SK-MEL-5 (cell line): Measurements from ENCODE around the gene FIZ1. TPM values are rescaled to one million over a fixed set of nuclear protein-coding genes. Genes with fewer than 3 reads are reported as not detected.

Source experiments
- DNase-seq: peaks from one replicate; pipeline ENCODE4 v3.0.0-alpha.2; 2016; ENCODE audit warnings: low read depth, low spot score
- in situ Hi-C: cut with HindIII; loops from 2 replicates; pipeline ENCODE4 v1.10.0; 2016; ENCODE audit warnings: low sequenced_read_pairs, high pct_unique_total_duplicates, low pct_unique_long_range_greater_than_20kb
- total RNA-seq: library from RNA; depleted of rRNA; stranded (reverse); fragments of >200 nt; shearing (Covaris generic); gene quantifications from 2 replicates; pipeline ENCODE4 v1.2.3, GENCODE V29; 2014

FIZ1 gene
- total RNA-seq, 1 experiment from 2014 or later: 1.9 TPM

DNA sequence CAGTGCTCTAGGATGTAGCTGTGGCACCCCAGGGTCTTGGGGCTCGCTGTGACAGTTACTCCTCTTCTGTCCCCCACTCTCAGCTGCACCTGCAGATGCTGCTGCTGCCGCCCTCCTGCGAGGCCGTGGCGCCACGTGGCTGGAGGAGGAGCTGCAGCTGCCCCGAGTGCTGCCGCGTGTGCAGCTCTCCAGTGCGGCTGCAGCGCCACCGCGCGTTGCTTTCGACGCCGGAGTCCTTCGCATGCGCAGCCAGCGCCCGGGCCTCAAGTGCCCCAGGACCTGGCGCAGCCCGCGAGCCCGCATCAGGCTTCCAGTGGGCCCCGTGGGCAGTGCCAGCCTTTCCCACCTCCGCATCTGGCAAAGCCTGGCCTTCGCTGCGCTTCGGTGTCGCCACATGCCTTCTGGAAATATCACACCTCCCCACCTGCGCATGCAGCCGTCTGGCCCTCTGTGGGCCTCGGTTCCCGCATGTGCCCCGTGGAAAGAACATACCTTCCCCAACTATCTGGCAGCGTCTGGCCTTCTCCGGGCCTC is 40.8 kb upstream of the FIZ1 start:
- in situ Hi-C loops: no loop called here
- DNase-seq: peak; percentile 72

DNA sequence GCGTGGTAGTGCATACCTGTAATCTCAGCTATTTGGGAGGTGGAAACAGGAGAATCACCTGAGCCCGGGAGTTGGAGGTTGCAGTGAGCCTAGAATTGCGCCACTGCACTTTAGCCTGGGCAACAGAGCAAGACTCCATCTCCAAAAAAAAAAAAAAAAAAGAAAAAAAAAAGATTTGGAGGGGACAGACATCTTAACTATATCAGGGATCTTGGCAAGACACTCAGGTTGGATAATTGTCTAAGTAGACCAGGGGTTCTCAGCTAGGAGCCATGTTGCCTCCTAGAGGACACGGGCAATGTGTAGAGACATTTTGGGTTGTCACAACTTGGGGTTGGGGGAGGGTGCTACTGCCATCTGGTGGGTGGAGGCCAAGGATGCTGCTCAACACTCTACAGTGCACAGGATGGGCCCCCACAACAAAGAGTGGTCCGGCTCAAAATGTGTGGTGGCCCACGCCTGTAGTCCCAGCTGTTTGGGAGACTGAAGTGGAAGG is 39.6 kb upstream of the FIZ1 start:
- in situ Hi-C loops: no loop called here
- peak; percentile 72 for DNase-seq

DNA sequence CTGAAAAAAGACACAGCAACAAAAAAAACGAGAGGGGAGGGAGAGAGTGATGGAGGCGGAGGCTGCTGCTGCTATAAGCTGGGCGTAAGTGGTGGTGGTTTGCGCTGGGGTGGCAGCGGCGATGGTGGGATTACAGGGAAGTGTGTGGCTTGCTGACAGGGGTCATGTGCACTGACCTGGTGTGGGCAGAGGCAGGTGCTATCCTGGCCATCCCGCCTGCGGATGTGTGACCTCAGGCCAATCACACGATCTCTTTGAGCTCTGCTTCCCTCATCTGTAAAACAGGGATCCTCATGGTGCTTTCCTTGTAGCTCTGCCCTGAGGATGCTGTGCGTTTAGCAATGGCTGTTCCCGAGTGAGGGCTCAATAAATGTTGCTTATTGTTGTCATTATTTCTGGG is 38.2 kb upstream of the FIZ1 start:
- in situ Hi-C loops: no loop called here

DNA sequence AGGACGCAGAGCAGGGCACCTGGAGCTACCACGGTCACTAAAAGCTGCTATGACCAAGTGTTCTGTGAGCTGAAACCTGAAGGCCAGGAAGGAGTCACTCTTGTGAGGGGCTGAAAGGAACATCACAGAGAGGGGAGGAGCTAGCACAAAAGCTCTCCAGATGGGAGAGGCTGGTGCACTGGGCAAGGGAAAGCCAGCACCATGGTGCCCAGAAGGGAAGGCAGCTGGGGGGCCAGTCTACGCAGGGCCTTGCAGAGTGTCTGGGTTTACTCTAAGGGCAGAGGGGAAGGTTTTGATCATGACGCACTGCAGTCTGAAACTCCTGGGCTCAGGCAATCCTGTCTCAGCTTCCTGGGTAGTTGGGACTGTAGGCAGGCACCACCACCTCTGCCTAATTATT is 37.4 kb upstream of the FIZ1 start:
- in situ Hi-C loops: no loop called here
- no peak for DNase-seq

More for the DNA sequence above, 38.2 kb upstream of the FIZ1 start:
- DNase-seq: no peak

DNA sequence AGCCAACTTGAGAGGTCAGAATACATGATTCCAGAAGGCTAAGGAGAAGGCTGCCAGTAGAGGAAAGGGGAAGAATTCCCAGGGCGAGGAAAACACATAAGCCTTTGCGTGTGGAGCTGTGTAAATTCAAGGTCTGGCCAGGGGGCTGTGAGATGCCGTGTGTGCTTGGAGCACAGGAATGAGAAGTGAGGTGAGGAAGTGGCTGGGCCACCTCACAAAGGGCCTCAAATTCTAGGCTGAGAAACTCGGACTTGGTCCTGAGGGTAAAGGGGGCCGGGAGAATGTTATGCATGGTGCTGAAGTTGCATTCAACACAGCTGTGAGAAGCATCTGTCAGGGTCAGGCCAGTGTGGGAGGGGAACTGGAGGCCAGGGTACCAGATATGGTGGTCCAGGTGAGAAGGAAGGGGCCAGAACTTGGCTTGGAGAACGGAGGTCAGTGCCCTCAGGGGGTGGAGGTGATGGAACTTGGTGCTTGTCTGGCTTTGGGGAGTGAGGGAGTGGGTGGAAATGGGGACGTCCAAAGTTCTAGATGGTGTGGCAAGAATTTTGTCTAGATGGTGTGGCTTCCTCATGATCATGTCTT is 36.6 kb upstream of the FIZ1 start:
- in situ Hi-C loops: no loop called here
- DNase-seq: no peak

DNA sequence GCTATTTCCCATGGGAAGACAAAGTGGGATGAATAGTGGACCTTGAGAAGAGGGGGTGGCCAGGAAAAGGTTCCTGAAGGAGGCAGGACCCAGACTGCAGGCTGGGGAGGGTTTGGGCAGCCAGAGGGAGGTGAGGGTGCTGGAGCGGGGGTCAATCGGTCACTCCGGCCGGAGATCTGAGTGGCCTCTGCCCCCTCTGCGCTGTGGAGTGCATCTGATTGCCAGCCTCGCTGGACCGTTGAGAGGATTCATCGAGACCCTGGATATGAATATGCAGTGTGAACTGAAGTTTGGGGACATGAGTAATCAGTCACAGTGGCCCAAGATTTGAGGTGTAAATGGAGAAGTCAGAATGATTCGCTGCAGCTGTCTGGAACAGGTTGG is 36.0 kb upstream of the FIZ1 start:
- in situ Hi-C loops: no loop called here
- DNase-seq: no peak

DNA sequence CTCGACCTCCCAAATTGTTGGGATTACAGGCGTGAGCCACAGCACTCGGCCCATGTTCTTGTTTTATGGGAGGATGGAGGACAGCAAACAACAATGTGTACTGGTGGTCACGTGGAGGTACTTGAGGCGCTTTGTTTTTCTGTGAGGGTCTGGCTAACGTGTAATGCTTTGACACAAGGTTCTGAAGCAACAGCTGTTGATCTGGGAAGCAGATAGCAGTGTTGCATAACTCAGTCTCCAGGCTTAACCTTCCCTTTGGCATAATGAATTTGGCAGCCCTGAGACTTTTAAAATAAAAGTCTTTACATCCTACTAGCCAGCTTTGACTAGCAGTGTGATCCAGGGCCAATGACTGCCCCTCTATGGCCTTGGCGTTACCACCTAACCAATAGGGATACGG is 34.5 kb upstream of the FIZ1 start:
- in situ Hi-C loops: no loop called here

DNA sequence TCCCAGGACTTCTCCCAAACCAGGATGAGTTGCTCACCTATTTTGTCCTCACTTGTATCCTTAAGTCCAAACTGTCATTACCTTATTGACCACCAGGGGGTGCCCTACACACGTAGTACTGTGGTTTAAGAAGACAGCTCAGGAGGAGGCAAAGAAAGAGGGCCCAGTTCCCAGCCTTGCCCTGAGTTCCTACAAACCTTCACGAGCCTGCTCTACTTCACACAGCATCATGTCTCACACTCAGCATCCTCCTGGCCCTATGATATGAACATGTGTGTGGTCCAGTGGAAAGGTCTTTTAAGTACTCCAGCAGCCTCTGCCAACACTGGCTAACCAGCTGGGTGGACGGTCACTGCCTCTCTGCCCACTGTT is 33.1 kb upstream of the FIZ1 start:
- DNase-seq: peak; percentile 92
- in situ Hi-C loops: no loop called here

More for the DNA sequence above, 34.5 kb upstream of the FIZ1 start:
- DNase-seq: no peak

DNA sequence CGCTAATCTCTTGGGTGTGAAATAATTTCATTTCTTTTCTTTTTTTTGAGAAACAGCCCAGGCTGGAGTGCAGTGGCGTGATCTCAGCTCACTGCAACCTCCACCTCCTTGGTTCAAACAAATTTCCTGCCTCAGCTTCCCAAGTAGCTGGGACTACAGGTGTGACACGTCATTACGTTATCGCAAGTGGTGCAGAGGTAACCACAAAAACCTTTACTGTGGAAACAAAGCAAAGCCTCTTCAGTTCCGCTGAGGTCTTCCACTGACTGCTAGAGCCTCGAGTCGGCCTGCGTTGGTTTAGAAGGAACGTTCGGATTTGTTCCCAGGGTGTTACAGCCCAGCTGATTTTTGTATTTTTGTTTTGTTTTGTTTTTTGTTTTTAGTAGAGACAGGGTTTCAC is 27.0 kb upstream of the FIZ1 start:
- DNase-seq: no peak
- in situ Hi-C loops: no loop called here

DNA sequence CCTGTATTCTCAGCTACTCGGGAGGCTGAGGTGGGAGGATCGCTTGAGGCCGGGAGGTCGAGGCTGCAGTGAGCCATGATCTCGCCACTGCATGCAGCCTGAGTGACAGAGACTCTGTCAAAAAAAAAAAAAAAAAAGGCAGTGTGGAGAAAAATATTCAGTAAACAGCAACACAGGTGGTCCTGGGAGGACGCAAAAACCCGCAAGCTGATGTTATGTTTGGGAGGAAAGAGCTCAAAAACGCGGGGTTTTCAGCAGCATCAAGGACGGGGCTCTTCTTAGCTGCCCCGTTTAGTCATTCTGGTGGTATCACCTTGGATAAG is 25.6 kb upstream of the FIZ1 start:
- no peak for DNase-seq
- in situ Hi-C loops: no loop called here

DNA sequence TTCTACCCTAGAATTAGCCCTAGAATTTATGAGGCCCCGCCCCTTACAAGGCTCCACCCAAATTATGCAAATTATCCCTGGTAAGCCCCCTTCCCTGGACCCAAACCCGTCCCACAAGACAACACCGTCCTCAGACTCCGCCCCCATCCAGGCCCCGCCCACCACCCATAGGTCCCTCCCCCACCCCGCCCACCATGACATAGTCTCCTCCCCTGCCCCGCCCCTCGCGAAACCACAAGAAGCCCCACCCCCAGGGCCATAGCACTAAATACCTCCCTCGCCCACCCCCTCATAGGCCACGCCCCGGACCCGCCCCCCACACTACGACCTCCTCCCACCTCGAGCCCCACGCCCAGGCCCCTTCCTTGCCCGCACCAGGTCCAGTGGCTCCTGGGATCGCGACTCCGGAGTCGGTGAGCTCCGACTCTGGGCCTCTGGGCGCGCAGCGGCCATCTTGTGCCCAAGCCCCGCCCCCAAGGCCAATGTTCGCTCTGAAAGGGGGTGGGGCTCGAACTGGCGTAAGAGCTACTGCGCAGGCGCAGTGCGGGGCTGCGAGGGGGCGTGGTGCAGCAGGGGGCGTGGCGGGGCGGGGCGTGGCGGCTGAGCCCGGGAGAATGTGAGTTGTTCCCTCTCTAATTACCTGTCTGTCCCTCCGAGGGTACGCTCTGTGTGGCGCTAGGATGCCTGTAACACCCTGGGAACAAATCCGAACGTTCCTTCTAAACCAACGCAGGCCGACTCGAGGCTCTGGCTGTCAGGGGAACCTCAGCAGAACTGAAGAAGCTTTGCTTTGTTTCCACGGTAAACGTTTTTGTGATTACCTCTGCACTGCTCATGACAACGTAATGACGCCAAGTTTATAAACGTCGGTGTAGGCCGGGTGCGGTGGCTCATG is 25.0 kb upstream of the FIZ1 start, which contains the start of gene ZNF784:
TSS of gene ZNF784 (minus strand) at position 458 of the 895 bp plus-strand sequence. CDS start at position 453, 5 bp downstream.
- DNase-seq: peak; percentile 88
- in situ Hi-C loops: no loop called here

DNA sequence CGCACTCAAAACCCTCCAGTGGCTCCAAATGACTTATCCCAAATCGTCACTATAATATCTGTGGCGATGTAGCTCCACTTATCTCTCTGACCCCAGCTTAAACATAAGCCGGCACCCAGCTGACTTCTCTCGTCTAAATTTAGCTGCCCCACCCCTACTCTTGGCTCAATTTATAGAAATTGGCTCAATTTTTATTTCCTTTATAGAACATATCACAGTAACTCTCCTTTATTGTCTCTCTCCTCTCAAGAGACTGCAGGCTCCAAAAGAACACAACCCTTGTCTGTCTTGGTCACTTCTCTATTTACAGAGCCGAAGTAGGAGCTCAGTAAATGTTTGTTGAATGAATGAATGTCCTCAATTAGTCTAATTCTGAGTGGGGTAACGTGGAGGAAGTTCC is 24.2 kb upstream of the FIZ1 start:
- in situ Hi-C loops: no loop called here
- no peak for DNase-seq

DNA sequence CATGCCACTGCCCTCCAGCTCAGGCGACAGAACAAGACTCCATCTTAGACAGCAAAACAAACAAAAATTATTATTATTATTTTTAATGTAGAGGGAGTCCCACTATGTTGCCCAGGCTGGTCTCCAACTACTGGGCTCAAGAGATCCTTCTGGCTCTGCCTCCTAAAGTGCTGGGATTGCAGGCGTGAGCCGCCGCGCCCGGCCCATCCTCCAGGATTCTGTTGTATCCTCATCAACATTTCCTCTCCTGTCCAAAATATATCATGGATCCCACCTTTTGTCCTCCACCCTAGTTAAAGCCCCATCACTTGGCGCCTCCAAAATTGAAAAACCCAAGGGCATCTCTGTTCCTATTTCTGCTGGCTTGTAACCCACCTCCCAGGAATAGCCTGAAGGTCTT is 23.8 kb upstream of the FIZ1 start:
- DNase-seq: no peak
- in situ Hi-C loops: no loop called here

DNA sequence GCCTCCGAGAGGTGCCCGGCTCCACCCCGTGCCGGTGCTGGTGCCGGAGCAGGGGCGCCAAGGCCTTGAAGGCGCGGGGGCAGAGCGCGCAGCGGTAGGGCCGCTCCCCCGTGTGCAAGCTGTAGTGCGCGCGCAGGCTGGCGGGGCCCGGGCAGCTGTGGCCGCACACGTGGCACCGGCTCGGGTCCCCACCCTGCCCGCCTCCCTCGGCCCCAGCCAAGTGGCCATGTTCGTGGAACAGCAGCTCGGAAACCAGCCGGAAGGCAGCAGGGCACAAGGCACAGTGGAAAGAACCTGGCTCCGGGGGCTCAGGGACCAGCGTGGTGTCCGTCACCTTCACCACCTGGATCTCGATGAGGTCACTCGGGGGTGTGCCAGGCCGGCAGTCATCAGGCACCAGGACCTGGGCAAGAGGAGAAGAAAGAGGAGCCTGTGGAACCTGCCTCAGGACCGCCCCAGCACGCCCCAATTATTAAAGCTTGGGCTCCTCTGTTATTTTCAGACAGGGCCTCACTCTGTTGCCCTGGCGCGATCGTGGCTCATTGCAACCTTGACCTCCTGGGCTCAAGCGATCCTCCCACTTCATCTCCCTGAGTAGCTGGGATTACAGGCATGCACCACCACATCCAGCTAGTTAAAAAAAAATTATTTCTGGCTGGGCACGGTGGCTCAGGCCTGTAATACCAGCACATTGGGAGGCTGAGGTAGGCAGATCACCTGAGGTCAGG is 23.1 kb upstream of the FIZ1 start:
- DNase-seq: no peak
- in situ Hi-C loops: no loop called here

DNA sequence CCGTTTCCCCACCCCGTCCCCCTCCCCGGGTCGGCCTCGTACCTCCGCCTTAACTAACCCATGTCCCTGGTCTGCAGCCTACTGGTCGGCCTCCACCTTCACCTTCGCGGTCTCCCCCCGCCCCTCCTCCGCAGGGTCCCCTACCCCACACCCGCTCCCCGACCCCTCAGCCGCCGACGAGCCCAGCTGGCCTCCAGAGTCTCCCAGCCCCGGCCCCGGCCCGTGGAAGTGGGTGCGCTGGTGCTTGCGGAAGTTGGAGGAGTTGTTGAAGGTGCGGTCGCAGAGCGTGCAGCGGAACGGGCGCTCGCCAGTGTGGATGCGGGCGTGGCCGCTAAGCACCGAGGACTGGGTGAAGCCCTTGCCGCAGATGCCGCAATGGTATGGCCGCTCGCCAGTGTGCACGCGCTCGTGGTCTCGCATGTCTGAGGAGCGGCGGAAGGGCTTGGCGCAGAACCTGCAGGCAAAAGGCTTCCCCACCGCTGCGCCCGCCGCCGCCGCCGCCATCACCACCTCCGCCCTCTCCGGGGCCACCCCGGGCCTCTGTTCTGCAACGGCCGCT is 22.4 kb upstream of the FIZ1 start:
- DNase-seq: no peak
- in situ Hi-C loops: no loop called here

DNA sequence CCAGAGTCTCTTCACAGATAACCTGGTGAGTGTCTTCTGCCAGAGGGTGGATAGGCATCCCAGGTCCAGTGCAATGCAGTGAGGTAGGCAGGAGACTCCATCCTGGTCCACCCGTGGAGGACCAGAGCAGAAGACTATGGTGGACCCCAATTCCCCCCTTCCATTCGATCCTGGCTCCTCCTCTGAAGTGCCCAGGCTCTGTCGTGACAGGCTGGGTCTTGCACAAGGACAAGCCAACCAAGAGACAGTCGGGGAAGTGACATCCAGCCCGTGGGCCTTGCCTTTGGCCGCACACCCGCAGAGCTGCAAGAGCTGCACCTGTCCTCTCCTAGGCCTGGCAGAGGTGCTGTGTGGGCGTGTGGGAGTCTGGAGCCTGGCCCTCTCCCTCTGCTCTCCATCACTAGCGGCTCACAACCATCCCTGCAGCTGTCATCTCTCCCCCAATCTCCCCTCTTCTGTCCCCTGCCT is 21.9 kb upstream of the FIZ1 start:
- in situ Hi-C loops: no loop called here

DNA sequence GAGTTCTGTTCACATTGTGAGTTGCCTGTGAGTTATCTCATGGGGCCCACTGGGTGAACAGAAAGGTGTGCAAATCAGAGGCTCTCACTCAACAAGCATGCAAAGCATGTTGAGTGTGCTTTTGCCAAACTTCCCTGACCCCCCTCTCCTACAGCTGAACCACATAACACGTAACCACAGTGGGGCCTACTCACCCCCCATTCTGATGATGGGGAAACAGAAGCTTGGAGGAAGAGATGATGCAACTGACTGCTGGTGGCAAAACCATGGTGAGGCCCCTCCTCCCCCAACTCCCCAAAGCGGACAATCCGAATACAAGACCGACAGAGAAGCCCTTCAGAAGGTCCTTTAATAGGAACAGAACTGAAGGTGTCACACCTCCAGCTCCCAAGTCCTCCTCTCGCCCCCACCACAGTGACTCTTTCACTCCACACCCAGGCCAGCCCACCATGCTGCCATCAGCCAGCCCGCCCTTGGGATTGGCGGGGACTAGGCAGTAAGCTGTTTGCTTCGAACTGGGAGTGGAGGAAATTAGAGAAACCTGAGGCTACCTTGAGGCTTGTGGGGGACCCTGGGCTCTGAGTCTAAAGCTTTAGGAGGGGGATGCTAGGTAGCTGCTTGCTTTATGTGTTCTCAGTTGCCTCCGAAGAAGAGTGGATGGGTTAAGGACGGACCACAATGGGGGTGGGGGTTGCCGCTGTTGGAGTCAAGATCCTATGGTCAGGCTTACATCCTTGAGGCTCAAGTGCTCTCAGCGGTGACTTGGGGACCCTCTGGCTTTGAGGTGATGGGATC is 21.3 kb upstream of the FIZ1 start:
- no peak for DNase-seq
- in situ Hi-C loops: no loop called here

More for the DNA sequence above, 21.9 kb upstream of the FIZ1 start:
- no peak for DNase-seq
